HG02938 (cell line): ENCODE results near the gene CXCL17.

Experiments
- ATAC-seq: cut with Tn5 transposase; IDR thresholded peaks from one replicate; pipeline ENCODE4 v1.9.1; 2021; ENCODE audit warnings: mild to moderate bottlenecking, moderate library complexity; ENCODE audit not compliant: unreplicated experiment

Gene CXCL17

GRCh38 chr19:42426643-42427042 lies 16.1 kb downstream of the CXCL17 start:
- ATAC-seq, result no peak

GRCh38 chr19:42424712-42425131 lies 18.0 kb downstream of the CXCL17 start:
- ATAC-seq, result no peak

GRCh38 chr19:42424345-42424707 lies 18.4 kb downstream of the CXCL17 start:
- ATAC-seq, result no peak

GRCh38 chr19:42423462-42424344 lies 19.0 kb downstream of the CXCL17 start:
- ATAC-seq, result peak; percentile 92

- peak; percentile 41 for ATAC-seq
Observed at GRCh38 chr19:42422901-42423461, 19.8 kb downstream of the CXCL17 start.

- no peak for ATAC-seq
Observed at GRCh38 chr19:42422092-42422900, 20.4 kb downstream of the CXCL17 start.

- no peak for ATAC-seq
Observed at GRCh38 chr19:42421591-42422031, 21.1 kb downstream of the CXCL17 start.

GRCh38 chr19:42421101-42421500 lies 21.6 kb downstream of the CXCL17 start:
- no peak for ATAC-seq

- ATAC-seq, result no peak
Observed at GRCh38 chr19:42420055-42420544, 22.6 kb downstream of the CXCL17 start.

GRCh38 chr19:42419309-42419708 lies 23.4 kb downstream of the CXCL17 start:
- ATAC-seq, result no peak

GRCh38 chr19:42412661-42413076 lies 30.1 kb downstream of the CXCL17 start:
- no peak for ATAC-seq

- no peak for ATAC-seq
Observed at GRCh38 chr19:42412227-42412626, 30.5 kb downstream of the CXCL17 start.

GRCh38 chr19:42411581-42412178 lies 31.1 kb downstream of the CXCL17 start:
- no peak for ATAC-seq

- no peak for ATAC-seq
Observed at GRCh38 chr19:42410371-42410770, 32.4 kb downstream of the CXCL17 start.

GRCh38 chr19:42409477-42409876 lies 33.3 kb downstream of the CXCL17 start:
- ATAC-seq, result no peak

GRCh38 chr19:42407816-42408175 lies 35.0 kb downstream of the CXCL17 start:
- no peak for ATAC-seq

GRCh38 chr19:42407085-42407815 lies 35.5 kb downstream of the CXCL17 start:
- ATAC-seq, result no peak

GRCh38 chr19:42406111-42406510 lies 36.6 kb downstream of the CXCL17 start:
- no peak for ATAC-seq

- ATAC-seq, result no peak
Observed at GRCh38 chr19:42403586-42403985, 39.2 kb downstream of the CXCL17 start.

- no peak for ATAC-seq
Observed at GRCh38 chr19:42402376-42403116, 40.2 kb downstream of the CXCL17 start.
